HCT116 (cell line): ENCODE measurements around the gene MSMO1.

Experiments used
- CEBPB ChIP-seq: IDR thresholded peaks from 2 replicates; pipeline ENCODE4 v1.6.1; 2012; ENCODE audit warnings: low read depth
- CTCF ChIP-seq, 3 experiments: fragments of 200-600 bp in 1 of 3; sonication (generic) in 1 of 3; IDR thresholded peaks in 2 of 3; conservative IDR thresholded peaks in 1 of 3; 2 replicates each; pipeline ENCODE4 v1.5.1; 2012 to 2017; ENCODE audit warnings: low read depth in 2 of 3, low read length in 2 of 3, antibody characterized with exemption in 1 of 3, borderline replicate concordance in 1 of 3, control low read depth in 1 of 3, mild to moderate bottlenecking in 1 of 3, mixed read lengths in 1 of 3, mixed run types in 1 of 3, moderate library complexity in 1 of 3; ENCODE audit not compliant: insufficient read depth in 1 of 3
- EZH2phosphoT487 ChIP-seq: fragments of 200-600 bp; IDR thresholded peaks from 2 replicates; pipeline ENCODE4 v1.6.1; 2018; ENCODE audit warnings: antibody characterized with exemption, borderline replicate concordance
- MAX ChIP-seq: IDR thresholded peaks from 2 replicates; pipeline ENCODE4 v1.6.1; 2012
- POLR2A ChIP-seq: IDR thresholded peaks from 2 replicates; pipeline ENCODE4 v1.7.0; 2011; ENCODE audit warnings: borderline replicate concordance; ENCODE audit not compliant: insufficient read depth, insufficient read length; ENCODE audit errors: extremely low read depth
- SIN3A ChIP-seq: IDR thresholded peaks from 2 replicates; pipeline ENCODE4 v1.6.1; 2012; ENCODE audit warnings: low read depth

- TF ChIP-seq EZH2phosphoT487 (no peak), CTCF (IDR thresholded peaks at IDR 0.05 in 2 of 3, conservative IDR thresholded peaks at IDR 0.05 in 1 of 3; ENCODE audit: borderline replicate concordance in 1 of 3, insufficient read depth in 1 of 3, low read depth in 2 of 3, low read length in 2 of 3) (no peak), POLR2A (no peak), MAX (no peak; the same call in 1 of the 2 replicates), CEBPB (peak; percentile 73), SIN3A (no peak)
These were observed 1.5 kb upstream of the MSMO1 start for GRCh38 chr4:165325732-165326512.
